Fibroblast of skin of scalp (primary cell): Measurements from ENCODE around the gene PARN.
A peak's percentile ranks its signal among the peaks of the same experiment; 100 is the strongest.

ENCODE experiments used
- DNase-seq: peaks from one replicate; pipeline ENCODE4 v3.0.0-alpha.2; 2013

Gene PARN

DNA sequence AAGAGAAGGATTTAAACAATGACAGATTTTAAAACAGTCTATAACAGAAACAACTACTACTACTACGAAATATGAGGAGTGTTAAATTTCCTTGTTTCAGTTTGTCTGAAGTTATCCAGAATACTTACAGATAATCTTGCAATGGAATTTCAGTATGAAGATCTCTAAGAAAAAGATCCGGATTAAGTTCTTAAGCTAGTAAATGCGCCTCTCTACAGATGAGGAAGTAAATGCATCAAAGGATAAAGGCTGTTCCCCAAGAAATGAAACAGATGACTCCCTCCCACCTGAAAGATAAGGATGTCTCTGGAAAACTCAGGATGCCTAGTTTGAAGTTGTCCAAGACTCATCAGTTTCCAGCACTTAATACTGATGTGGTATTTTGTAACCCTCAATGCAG is 105.1 kb downstream of the PARN start:
- no peak for DNase-seq

DNA sequence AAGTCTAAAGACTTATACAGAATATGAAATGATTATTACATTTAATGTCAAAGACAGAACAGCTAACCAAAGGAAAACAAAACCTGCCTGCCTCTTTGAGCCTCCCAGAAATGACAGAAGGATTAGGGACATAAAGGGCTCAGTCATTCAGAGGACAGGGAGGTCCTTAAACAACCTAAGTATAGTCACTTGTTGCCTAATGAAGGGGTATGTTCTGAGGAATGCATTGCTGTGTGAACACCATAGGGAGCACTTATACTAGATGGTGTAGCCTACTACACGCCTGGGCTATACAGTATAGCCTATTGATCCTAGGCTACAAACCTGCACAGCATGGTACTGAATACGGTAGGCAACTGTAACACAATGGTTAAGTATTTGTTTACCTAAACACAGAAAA is 106.4 kb downstream of the PARN start:
- no peak for DNase-seq

DNA sequence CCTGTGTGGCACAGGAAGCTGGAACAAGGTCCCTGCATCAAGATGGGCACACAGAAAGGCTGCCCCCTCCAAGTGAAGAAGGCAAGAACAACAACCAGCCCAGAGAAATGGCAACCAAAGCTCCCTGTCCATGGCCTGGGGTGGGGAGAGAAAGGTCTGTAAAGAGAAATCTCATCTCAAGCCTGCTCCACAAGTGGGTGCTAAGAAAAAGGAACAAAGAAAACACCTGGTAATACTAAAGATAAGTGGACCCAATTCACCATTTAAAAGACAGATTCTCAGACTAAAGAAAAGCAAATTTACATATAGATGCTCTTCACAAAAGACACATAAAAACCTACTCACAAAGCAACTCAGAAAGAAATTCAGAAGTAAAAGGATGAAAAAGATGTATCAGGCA is 107.4 kb downstream of the PARN start:
- DNase-seq: no peak

DNA sequence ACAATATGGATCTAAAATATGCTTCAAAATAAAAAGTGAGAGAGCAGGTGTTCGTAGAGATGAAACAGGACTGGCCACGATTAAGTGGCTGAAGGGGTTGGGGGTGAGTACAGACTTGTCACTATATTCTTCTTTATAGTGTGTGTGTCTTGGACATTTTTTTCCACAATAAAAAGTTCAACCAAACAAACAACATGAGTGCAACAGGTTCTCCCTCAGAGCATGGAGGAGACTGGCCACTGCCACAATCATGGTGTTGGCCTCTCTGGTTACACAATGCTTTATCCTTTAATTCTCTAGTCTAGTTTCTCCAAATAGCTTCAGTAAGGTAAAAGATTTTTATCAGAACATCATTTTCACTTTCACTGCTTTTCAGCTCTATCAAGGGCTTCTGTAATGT is 109.3 kb downstream of the PARN start:
- DNase-seq: no peak

DNA sequence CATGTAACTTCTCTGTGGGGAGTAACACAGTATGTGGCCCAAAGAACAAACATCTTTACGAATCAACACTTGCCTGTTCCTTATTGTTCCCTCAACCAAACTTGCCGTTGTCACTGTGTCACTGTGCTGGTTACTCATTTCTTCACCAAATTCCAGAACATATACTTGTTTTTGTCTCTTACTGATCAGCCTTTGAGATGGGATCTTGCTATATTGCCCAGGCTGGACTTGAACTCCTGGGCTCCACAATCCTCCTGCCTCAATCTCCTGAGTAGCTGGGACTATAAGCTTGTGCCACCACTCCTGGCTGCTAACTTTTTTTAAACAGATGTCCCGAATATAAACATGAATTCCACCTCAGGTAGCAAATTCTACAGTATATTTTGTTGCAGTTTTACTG is 115.1 kb downstream of the PARN start:
- no peak for DNase-seq

DNA sequence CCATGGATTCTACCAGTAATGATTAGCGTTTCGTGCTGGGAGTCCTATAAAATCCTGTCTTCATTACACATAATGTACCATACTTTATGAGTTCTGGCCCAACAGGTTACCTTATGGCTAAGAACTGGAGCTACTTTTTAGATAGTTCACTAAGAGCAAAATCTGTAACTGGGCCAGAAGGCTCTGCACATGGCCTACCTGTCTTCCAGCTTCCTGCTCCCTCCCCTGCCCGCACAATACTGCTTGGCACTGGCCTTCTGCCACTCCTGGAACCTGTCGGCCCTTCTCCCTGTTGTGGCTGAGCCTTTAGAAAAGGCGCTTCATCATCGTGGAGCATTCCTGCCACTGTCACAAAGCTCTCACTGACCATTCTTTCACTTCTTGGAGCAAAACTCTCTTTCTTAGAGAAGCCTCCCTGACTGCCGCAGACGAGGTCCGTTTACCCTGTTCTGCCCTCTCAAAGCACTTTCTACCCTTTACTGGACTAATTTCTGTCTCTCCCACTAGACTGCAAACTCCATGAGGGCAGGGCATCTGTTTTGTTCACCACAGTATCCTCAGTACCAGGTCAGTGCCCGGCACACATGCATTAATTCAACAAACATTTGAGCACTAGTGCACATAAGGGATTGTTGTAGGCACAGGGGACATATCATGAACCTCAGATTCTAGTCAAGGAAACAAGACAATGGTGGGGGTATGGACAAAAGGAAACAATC is 116.5 kb downstream of the PARN start:
- DNase-seq: no peak

DNA sequence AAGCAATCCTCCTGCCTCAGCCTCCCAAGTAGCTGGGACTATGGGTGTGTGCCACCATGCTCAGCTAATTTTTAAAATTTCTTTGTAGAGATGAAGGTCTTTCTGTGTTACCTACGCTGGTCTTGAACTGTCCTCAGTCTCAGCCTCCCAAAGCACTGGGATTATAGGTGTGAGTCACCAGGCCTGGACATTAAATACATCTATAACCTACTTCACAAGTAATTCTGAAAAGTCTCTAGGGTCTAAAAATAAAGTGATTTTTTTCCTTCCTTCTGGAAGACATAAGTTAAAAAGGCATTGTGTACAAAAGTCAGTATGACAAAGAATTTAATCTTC is 118.3 kb downstream of the PARN start:
- peak; percentile 23 for DNase-seq

DNA sequence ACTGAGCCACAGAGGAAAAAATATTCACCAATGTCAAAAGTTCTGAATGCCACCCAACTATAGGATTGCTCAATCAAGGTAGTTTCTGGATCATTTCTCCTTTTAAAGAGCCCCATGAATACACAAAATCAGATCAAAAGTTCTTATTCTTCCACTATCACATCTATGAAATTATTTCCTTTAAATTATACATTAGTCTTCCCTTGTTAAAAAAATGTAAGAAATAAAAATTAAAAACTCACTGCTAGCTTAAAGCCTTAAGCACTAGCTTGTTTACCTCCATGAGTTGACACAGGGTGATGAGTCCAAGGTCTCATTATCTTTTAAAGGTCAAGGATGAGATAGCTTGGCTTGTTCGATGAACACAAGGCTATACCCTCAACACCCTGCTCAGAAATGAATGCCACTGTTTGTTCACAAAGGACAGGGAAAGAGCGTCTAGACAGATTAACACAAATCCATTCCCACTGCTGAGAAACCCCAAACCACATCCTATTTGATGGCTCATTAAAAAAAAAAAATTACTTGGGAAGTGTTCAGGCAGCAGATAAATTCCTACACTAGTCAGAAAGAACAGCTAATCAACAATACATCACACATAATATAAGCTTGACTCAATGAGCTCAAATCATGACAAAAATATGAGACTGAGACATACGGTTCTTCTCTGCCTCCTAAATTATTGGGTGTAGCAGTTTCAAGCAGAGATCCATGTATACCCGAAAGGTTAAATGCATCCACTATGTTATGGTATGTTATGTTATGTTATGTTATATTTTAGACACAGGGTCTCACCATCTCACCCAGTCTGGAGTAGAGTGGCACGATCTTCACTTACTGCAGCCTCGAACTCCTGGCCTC is 118.9 kb downstream of the PARN start:
- DNase-seq: peak; percentile 91

DNA sequence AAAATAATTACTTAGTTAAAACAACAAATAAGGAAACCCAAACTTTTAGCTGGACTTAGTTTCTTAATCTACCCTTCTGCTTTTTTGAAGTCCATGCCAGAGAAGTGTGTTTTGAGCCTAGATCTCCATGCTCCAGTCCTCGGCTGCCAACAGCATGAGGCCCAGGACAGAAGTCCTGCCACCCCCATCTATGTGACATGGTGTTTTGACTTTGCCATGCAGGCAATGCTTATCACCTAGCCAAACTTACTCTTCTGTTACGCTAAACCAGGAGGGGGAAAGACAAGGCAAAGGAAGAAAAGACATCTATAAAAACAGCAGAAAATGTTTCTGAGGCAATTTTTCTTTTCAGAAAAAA is 119.5 kb downstream of the PARN start:
- DNase-seq: no peak

DNA sequence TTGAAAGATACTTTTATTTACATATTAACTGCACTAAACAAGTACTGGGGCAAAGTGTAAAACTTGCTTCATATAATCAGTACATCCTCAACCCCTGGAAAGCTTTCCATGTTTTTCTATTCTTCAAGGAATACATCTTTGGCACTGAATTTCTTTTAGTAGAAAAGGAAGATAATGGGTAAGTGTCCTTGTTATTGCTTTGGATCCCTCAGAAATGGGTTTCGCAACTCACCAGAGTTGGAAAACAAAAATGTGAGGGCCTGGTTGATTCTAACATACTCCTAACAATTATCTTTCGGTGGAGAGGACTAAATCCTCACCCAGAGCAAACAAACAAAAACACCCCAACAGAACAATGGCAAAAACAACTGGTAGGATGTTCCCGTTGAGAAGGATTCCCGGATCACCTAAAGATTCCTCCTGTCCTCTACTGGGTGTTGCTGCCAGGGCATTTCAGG is 120.4 kb downstream of the PARN start:
- DNase-seq: no peak

DNA sequence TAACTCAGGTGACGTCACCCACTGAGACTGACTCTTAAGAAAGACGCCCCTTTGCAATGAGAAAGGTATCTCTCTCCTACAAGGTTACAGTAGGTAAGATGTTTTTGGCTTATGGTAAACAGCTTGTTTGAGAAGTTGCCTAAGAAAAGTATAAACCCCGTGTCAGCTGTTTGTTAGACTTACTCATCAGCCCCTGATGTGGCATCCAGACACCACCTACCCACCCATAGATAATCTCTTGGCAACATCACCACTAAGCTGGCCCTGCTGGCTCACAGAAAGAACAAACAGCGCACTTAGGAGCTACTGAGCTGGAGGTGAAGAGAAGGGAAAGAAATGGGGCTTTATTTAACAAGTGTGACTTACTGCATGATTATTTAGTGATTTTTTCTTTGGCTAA is 121.0 kb downstream of the PARN start:
- peak; percentile 27 for DNase-seq

DNA sequence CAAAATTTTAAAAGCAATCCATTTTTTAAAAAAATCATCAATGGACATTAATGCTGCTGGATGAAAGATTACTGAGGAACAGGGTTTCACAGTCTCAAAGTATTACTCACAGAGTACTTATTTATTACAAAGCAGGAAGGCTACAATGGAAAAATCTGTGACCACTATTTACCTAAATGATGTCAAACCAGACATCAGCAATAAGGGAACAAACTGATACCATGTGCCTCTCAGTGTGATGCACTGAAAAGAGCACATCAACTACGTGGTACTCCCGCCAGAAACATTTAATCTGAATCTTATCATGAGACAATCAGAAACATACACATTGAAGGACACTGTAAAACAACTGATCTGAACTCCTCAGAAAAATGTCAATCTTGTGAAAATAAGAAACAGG is 124.2 kb downstream of the PARN start:
- DNase-seq: peak; percentile 34

DNA sequence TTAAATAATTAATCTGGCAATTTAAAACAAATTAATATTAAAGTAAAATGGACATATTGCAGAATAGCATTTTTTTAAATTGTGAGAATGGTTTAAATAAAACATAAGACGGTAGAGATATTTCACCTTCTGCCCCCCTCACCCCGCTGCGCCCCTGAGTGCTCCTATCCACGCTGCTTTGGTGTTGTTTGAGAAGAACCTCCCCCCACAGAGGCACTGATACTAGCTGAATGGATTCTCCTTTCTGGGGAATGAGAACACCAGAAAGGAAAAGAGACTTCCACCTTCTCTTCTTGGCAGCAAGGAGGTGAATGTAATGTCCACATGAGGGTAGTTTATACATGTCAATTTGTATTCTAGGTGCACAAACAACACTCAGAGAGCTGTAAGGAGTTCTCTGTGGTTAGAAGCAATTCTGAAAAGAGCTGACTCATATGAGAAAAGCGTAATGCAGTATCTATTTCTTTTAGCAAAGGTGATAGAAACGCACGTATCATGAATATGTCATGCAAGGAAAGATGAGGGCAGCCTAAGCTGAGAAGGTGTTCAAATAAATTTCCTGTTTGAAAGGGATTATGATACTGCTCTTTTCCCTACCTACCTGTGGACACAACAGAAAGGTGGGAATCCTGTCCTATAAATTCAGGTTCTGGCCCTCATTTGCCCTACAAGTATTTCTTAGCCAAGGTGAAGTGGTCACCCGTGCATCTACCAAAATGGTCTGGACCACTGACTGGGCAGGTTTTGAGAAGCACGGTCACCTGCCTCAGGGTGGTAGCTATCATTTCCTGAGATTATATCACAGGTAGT is 126.9 kb downstream of the PARN start:
- DNase-seq: peak; percentile 18

DNA sequence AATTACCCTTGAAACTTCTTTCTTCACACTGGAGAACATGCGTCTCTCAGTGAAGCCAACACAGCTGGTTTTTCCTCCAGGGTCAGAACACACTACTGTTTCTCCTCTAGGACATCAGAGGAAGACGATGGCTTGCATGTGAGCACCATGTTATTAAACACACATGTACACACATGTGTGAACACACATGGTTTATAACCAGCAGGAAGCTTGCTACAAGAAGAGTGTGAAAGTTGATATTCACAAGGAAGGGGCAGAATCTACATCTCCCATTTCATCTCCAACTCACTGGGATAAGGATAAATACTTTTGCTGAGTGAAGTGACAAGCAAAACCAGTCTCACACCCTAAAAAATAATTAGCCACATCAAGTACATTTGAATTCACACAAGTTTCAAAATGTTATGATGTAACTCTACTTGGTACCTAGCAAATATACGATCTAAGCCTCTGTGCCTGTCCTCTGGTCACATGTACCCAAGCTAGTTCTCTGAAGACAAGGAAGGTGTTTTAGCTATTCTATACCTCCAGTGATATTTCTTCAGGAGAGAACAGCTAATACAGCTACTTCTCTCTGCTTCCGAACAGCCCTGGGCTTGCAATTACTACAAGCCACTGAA is 127.7 kb downstream of the PARN start:
- no peak for DNase-seq

DNA sequence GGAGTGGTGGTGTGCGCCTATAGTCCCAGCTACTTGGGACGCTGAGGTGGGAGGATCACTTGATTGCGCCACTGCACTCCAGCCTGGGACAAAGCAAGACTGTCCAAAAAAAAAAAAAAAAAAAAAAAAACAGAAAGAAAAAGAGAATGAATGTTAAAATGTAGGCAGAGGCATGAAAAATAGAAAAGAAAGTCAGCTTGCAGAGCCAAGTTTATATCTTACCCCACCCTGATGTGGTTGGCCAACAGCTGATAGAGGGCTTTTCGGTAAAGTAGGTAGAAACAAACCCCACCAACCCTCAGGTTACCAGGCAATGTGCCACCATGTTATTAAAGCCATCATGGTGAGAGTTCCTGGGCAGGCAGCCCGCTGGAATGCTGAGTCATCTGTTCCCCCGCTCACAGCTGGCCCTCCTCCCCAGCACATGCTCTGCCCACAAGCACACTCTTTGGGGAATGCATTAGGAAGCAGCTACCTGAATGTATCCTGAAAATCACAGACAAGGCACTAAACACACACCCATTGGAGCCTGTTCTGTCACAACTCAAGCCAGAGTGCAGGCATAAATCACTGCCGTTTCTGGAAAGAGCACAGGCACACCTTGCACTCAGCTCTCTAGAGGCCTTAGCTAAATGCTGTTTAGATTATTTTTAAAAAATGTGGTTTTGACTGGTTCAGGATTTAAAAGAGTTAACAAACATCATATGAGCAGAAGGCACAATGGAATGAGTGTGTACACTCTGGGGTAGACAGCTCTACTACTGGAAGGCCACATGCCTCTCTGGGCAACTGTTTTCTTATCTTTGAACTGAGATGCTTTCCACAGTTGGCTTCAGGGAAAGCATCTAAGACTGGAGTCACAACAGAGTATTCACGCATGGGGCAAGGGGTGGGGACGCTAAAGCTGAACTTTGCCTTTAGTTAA is 128.5 kb downstream of the PARN start:
- peak; percentile 92 for DNase-seq

DNA sequence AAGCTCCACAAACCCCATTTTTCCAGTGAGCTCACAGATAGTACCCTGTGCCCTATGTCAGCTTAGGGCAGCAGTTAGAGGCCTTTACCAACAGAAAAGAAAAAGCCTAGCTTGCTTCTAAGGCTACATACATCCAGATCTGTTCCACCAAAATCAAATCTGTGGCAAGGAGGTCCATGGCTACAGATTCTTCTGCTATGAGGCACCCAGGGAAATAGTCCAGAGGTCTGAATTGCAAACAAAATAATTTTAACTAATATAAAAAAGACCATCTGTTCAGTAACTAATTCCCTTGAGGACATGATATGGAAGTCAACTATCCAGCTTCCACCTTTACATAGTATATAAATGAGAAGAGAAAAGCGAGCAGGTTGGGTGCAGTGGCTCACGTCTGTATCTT is 129.3 kb downstream of the PARN start:
- peak; percentile 43 for DNase-seq

DNA sequence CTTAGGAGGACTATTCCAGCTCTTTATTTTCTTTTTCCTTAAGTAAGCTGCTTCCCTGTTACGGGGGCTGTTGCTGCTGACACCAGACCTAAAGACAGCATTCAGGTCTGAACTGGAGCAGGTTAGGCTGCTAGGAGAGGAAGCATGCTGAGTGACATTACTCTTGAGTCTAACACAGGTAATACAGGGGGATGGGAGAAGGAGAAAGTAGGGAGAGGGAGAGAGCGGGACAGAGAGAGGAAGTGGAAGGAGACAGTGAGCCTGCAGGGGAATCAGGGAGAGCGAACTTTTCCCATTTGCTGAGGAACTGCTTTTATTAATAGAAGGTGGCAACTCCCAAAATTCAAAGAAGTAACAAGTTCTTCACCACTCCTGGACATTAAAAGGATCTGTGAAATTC is 130.9 kb downstream of the PARN start:
- no peak for DNase-seq

DNA sequence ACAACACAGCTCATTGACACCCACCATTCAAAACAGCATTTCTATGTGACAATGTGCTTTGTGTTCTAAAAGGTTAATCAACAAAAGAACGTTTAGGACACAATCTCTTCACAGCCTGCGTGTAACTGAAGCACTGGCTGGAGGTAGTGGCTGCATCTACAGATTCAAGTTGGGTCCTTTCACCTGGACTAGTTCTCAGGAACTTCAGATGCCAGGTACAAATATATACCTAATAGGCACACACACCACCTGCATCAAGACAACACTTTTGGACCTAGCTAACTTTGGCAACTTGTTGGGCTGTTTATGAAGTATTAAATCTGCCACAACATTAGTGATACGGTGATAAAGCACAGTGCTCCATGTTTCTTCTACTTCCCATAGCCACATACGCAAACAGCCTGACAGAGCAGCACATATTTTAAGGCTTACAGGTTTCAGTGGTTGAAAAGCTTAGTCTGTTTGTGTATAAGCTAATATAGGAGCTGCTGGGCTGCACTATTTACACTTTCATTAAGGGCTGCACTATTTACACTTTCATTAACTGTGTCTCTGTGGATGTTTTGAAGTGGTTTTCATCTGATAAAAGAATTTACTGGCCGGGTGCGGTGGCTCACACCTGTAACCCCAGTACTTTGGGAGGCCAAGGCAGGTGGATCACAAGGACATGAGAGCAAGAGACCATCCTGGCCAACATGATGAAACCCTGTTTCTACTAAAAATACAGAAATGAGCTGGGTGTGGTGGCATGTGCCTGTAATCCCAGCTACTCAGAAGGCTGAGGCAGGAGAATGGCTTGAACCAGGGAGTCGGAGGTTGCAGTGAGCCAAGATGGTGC is 132.6 kb downstream of the PARN start:
- no peak for DNase-seq

DNA sequence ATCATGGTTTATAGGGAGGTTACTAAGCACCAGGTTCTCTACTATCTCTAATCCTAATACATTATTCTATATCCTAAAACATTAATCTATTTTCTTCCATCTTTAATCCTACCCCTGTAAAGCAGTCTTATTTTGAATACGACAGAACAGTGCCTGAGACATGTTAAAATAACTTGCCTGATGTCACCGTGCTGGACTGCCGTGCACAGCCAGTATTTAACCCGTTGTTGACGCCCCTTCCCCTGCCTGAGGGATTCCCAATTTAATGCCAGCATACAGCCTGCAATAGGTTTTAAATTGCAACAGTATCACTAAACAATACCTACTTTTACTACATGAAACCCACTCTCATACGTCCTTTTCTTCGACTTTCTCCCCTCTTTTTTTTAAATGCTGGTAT is 133.3 kb downstream of the PARN start:
- no peak for DNase-seq

DNA sequence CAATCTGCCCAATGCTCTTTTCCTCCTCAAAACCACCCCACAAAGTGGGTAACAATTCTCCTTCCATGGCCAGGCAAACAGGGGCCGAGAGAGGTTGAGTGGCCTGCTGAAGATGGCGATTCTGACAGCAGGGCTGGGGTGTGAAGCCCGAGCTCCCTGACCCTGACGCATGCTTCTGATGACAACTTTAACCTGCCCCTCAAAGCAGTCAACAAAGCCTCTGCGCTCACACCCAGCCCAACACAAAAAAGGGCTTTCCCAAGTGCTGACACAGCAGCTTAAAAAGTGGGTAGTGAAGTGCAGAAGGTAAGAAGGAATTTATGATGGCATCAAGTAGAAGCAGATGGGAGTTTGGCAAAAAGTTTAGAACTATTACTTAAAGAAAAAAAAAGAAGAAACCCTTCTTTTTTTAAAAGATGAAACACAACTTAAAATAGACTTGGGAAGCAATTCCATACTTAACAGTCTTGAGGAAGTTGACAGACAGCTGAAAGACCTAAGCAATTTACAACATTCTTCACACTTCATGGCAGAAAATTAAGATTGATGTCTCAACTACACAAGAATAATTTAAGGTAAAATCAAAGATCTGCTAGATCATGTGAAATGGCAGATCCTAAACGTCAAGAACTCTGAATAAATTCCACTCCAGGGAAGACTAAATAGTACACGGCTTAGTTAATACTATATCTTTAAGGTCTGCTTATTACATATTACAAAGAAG is 133.9 kb downstream of the PARN start:
- no peak for DNase-seq
